NCI-H1417 (cell line): ENCODE results near the gene KSR2.

Source experiments
- DNase-seq, 3 experiments: peaks; one replicate each; lab custom pipeline; 2025; lab: John Stamatoyannopoulos, UW

The KSR2 gene

DNA sequence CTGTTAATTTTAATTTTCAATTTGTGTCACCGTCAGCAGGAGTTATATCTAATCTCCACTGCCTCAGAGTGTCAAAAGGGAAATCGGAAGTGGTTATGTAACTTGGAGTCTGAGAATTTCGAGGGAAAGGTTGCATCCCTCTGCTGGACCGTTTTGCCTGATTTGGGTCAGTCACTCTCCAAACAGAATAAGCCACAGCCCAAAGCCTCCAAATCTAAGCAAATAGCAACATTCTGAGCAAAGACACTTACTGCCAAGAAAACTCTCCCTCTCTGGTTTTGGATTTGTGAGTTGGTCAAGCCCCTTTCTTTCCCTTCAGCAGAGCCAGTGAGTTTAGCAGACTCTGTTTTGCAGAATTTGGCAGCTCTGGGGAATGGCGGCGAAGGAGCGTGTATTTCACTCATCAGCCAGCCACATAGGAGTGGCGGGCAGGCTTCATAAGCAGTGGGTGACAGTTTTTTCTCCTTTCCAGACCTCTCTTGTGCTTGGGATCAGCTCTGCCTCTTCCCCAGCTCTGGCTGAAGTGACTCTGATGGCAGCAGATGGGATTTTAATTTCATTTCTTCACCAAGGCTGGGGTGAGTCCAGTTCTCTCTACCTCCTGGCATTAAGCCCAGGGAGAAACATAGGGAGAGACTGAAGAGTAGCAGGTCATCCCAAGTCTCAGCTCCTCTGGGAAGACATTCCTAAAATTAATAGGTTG lies 388.6 kb downstream of the KSR2 start:
- DNase-seq, result no peak

DNA sequence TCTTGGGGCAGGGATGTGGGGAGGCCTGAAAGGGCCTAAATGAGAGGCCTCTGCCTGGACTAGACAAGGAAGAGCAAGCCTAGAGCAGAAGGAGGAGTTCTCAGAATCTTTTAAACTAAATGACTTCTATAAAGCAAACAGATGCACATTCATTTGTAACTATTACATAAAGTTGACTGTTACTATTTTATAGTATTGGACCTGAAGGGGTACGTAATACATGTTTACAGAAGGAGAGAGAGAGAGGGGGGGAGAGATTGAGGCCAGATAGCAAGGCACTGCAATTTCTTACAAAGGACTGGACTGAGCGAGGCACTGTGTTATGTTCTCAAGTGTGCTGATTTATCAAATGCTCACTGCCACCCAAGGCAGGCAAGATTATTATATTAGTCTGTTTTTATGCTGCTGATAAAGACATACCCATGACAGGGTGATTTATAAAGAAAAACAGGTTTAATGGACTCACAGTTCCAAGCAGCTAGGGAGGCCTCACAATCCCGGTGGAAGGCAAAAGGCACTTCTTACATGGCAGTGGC lies 391.6 kb downstream of the KSR2 start:
- no peak for DNase-seq

DNA sequence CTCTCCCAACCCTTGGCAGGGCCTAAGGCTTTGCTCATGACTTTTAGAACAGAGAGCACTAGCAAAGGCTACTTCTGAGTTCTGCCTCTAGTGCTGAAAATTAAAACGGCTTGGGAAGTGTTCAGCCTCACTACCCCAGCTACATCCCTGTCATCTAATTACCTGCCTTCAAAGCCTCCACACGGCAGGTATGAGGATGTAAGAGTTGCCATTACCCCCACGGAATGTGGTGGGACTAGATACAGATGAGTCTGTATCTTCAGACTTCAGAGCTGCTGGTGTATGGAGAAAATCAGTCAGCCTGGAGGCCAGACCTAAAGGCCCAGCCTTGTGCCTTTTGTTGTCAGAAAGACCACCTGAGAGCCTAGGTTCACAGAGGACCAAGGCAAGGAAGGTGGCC lies 392.7 kb downstream of the KSR2 start:
- no peak for DNase-seq

DNA sequence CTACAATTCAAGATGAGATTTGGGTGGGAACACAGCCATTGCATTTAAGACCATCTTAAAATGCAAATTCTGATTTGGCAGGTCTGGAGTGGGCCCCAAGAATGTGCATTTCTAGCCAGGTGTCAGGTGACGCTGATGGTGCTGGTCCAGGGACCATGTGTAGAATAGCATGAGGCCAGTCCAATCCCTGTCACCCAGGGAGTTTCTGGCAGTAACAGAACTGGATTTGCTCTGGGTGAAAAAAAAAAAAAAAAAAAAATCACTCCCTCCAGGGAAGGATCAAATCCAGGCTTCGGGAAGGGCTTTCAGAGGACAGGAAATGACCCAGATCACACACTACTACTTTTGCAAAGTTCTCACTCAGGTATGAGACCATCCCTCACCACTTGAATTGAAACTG lies 394.1 kb downstream of the KSR2 start:
- DNase-seq, result no peak

DNA sequence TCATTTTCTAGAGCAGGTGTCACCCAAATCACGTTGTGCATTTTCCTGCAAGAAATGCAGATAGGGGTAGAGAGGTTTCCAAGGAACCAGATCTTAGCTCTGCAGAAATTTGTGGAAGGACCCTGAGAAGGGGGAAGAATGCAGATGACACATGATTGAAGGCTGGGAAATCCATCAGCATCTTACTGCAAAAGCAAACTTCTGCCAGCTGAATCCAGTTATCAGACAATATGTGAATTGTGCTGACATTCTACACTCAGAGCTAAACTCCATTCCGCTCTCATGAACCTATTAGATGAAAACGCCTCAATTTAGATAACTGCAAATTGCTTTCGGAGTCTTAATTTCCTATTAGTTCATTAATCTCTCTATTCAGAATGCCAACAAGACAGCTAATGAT lies 396.0 kb downstream of the KSR2 start:
- no peak for DNase-seq

DNA sequence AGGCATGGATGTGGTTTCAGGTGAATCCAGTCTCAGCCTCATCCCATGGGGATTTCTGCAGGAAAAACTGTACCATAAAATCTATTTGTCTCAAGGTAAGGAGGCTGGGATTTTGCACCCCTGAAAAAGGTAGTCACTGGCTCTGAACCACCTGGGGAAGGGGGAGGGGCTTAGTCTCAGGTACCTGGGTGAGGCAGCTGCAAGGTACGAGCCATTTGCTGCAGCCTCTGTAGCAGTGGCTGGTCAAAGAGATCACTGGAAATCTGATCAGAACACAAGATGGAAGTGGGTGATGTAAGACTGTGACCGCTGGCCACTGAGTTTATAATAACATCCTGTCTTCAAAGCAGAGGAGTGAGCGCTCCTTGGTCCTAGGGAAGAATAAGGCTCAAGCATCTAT lies 397.5 kb downstream of the KSR2 start:
- DNase-seq, result peak in 1 of 3 experiments; percentile 35

DNA sequence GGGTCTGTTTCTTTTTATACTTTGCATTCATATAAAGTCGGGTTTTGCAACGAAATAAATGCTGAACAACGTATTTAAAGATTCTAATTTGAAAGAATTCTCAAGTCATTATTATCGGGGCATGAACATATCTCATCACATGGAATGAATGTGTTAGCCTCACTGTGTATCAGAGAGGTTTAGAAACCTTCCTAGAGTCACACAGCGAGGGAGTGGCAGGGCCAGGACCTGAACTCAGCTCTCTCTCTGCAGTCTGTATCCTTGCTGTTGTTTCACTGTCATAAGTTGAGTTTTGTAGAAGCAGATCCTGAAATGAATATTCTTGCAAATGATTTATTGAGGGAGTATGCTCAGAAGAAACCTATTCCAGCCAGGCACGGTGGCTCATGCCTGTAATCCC lies 398.2 kb downstream of the KSR2 start:
- DNase-seq, result no peak

DNA sequence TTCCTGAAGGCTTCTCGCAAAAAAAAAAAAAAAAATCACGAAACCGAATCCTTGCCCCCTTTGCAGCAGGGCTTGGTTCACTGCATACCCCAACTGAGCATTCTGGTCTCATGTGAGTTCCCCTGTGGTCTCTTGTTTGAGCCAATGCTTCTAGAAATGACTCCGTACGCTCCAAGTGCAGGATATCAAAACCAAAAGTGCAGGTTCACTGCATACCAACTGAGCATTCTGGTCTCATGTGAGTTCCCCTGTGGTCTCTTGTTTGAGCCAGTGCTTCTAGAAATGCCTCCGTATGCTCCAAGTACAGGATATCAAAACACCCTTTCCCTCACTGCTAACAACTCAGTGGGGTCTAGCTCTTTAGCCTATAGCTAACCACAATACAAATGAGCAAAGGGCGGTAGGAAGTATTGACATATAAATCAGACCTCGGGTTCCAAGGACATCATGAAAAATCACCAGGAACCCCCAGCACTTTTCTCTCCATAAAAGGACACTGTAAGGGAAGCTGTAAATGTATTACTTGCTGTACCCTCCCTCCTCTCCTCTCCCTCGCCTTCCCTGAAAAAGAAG lies 401.1 kb downstream of the KSR2 start:
- no peak for DNase-seq

DNA sequence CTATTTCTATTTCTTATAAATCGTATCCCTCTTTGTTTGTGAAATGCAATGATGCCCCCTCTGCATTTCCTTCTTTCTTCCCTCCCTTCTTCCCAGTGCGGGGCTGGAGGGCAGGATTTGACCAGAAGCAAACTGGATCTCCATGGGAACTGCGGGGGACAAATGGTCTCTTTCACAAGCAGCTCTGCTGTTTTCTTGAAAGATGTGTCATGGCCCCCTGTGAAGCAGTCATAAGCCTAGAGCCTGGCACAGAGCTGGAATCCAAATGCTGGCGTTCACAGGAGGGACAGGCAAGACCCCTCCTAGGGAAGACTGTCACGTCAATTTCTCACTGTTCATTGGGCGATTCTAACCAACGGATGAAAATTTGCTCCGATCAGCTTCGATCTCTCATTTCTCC lies 403.9 kb downstream of the KSR2 start:
- peak in 1 of 3 experiments; percentile 33 for DNase-seq

DNA sequence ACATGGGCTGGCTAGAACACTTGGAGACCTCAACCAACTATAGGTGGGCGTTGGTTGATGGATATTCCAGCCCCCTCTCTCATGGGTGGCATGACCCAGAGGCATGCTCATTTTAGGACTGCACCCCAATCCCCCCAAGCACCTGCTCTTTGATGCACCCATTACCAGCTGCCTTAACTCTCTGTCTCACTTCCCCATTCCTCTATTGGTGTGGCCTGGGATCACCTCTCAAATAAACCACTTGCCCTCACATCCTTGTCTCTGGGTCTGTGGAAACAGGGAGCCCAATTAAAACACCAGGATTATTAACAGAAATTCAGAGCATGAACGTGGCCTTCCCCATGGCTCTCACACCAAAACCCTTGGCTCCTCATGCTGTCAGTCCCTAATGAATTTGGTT lies 405.1 kb downstream of the KSR2 start:
- DNase-seq, result no peak

DNA sequence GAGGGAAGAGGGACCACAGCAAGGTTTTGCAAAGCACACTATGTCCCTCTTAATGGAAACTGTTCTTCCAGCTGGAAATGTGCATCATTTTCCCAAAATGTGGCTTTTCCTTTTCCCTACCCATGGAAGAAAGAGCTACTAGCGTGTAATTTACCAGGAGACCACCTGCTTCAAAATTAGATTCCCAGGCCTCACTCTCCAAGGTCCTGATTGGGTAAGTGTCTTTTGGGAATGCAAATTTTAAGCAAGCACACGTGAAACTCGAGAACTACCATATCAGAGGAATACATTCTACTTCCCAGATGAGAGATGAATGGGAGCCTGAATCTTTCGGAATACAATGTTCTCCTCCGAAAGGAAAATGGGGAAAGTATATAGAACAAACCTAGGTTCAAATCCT lies 405.8 kb downstream of the KSR2 start:
- DNase-seq, result no peak

DNA sequence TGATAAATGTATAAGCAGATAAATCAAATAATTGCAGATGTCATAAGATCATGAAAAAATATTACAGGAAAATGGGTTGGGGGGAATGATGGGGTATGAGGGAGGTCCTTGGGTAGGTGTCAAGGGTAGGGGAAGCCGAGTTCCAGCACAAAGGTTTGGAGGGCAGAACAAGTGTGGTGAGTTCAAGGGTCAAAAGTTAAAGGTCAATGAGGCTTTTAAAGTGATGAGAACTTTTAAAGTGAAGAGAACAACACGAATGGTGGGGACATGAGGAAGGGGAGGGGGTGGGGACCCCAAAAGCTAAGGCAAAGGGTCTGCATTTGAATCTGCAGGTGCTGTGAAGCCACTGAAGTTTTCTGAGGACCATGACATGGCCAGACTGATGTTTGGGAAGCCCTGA lies 406.8 kb downstream of the KSR2 start:
- no peak for DNase-seq

DNA sequence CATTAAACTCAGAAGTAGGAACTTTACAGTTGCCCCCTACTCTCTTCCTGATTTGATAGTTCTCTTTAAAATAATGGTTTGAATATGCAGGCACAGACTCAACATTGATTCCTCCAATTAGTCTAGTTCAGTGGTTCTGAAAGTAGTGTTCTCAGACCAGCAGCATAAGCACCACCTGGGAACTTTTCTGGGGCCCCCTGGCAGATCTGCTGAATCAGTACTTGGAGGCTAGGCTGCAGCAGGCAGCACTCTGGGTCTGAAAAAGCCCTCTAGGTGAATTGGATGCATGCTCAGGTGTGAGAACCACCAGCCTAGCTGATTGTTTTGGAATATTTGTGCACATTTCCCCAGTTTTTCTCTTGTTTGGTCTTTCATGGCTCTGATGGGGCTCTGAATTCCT lies 408.8 kb downstream of the KSR2 start:
- DNase-seq, result no peak

DNA sequence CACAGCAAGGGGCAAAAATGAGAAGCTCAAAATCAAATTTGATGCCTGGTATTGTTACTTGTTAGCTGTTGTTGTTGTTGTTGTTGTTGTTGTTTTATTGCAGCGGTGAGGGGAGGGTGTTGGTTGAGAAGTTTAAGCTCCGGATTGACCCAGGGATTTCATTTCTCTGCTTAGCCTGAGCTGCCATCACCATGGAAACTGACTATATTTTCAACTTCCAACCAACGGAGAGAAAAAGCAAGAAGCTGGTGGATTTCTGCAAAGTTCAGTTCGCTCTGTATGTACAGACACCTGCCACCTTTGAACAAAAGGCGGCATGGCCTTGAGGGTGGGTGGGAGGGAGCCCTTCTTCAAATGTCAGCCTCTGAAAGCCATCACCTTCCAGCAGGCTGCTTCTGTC lies 412.9 kb downstream of the KSR2 start:
- DNase-seq, result no peak

DNA sequence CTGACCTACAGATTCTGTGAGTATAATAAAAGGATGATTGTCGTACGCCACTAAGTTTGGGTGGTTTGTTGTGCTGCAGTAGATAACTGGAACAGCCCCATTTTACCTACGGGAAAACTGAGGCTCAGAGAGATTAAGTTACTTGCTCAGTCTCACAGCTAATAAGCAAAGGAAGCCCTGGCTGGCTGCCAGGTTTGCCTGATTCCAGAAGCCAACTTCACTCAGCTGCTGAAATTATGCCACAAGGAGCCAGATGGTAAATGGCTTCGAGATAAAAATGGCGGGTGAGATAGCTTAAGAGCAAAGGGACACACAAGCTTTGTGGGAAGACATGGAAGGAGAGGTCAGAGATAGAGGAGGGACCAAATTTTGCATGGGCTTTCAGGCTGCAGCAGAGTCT lies 415.8 kb downstream of the KSR2 start:
- peak in 1 of 3 experiments; percentile 6 for DNase-seq

DNA sequence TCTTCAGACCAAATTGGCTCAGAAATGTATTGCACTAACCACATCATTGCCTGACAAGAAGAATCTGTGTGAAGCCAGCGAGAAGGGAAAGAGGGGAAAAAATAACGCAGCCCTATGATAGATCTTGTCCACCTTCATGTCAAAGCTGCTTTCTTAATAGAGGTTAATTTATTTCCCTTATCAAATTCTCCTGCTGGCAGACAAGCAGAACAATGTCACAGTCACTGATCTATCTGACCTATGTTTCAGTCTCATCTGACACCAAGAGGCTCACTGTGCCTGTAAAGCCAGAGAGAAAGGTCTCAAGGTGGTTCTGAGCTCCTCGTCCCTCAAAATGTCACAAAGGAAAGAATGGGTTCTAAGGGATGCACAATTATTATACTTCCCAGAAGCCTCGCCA lies 417.1 kb downstream of the KSR2 start:
- DNase-seq, result no peak

DNA sequence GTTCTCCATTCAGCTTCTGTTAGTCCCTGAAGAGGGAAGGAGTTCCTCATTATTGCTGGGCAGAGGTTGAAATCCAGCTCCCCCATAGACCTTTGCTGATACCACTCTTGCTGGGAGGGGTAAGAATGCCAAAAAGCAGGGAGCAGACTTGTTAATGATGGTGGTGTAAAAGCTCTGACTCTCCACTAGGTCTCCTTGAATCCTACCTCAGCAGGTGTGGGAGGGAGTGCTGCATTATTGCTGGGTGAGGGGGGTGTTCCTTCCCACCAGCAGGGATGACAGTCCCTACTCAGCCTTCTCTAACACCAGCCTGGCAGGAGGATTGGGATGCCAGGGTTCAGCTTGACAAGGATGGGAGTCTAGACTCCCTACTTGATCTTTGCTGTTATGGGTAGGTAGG lies 421.6 kb downstream of the KSR2 start:
- no peak for DNase-seq

DNA sequence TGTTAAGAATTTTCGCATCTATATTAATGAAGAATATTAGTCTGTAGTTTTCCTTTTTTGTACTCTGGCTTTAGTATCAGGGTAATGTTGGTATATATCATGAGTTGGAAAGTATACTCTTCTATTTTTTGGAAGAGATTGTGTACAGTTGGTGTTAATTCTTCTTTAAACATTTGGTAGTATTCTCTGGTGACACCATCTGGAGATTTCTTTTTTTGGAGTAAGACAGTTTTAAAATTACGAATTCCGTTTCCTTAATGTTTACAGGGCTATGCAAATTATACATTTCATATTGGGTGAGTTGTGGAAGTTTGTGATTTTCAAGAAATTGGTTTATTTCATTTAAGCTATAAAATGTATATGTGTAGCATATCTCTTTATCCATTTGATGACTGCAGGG lies 423.6 kb downstream of the KSR2 start:
- no peak for DNase-seq

DNA sequence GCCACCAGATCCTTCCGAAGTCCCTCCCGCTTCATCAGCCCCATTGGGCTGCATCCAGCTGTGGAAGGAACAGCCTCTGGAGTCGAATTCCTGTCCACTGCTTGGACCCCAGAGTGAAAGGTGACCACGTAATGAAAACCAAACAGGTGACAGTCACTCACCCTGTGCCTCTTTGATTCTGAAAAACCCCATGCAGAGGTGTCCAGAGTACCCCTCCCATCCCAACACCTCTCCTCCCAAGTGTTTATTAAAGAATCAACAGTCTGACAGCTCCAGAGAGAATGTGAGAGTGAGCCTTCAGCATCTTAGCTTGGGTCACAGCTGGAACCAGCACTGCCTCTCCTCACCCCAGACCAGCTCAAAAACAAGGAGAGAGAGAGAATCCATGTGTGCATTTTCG lies 428.8 kb downstream of the KSR2 start:
- DNase-seq, result no peak

DNA sequence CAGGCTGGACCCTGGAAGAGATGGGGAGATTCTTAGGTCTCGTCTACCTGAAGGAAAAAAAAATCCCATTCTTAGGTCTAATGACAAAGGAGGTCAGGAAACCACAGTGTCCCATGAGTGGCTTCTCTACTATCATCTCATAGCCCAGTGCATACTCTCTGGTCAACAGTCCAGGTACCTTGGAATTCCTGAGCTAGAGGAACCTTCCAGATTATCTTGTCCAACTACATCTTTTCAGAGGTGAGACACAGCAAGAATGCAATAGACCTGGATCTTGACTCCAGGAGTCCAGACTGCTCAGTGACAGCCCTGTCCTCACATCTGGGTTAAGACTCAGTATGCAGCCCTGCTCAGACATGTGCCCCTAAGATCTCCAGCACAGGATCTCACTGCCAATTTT lies 429.9 kb downstream of the KSR2 start:
- DNase-seq, result no peak

DNA sequence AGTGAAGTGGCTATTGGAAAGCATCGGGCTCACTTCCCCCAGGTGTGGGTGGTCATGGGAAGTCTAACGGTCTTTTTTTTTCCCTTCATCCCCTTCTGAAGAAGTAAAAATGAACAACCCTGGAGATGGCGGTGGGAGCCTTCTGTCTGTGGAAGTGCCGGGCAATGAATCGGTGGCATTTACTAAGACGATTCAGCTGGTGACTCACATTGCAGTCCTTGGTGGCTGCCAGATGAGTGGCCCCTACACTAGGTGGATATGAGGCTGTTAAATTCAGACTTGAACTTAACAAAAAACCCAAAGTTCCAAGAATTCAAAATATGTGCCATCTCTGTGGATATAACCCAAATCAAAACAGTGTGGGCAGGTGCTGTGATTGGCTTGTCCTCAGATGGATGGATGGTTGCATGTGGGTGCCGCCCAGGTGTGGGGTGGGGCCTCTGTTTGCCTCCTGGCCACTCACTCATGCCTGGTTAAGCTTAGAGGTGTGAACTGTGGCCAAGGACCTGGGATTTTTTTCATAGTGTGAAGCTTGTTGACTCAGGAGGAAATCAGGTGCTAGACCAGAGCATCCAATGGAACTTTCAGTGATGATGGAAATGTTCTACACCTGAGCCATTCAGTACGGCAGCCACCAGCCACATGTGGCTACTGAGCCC lies 430.6 kb downstream of the KSR2 start:
- no peak for DNase-seq

DNA sequence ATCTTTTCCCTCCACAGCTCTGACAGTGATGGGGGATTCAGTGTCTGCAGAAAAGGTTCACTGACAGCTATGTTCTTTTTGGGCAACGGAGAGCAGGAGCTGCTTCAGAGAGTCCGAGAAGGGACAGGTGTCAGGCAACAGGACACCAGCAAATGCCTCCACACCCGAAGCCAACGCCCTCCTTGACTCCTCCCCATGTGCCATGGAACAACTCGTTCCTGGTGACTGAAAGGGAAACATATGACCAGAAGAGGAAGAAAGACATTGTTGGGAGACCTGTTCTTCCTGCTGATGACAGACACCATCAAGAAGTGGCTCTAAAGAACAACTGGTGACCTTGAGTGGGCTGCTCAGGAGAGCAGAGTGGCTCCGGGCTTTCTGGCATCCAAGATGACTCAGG lies 435.1 kb downstream of the KSR2 start:
- DNase-seq, result no peak

DNA sequence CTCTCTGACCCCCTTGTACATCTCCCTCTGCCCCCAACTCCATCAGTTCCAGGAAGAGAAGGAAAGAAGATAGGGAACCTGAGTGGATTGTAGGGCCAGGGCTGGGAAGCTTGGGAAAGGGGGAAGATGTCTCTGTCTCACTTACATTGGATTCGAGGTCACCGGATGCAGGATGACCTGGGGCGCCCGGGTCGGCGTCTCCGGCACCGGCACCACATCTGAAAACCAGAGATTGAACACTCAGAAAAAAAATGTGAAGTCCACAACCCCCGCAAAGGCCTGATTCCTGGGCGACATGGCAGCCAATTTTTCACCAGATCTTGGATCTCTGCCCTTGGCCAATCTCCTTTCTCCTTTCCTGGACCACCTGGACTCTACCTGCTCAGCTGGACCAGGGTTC lies 438.0 kb downstream of the KSR2 start:
- DNase-seq, result no peak

DNA sequence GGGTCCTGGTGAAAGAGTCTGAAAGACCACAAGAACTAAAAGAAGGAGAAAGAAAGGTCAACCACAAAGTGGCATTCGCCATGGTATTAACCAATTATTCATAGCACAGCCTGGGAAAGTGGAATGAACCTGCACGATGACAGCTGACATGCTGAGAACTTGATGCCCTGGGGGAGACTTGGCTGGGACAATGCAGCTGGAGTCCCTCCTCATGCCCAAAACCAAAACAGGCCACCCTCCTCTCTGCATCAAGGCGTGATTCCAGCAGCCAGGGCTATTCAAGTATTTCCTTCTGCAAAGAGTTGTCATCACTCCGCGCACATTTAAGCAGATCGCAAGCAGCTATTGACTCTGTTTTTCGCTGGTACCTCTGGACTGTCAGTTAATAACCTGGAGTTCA lies 440.3 kb downstream of the KSR2 start:
- no peak for DNase-seq
